K562 (cell line): Measurements from ENCODE around the gene ACHE. TPM values are rescaled to one million over a fixed set of nuclear protein-coding genes. Genes with fewer than 3 reads are reported as not detected.

ENCODE experiments used
- ADNP ChIP-seq: fragments of 200-800 bp; sonication (Bioruptor generic); IDR thresholded peaks from 2 replicates; pipeline ENCODE4 v1.6.1; 2016; ENCODE audit warnings: missing genetic modification characterization, missing compliant biosample characterization
- COPS2 ChIP-seq: fragments of 450-650 bp; conservative IDR thresholded peaks from 2 replicates; pipeline ENCODE4 v1.6.1; 2016; ENCODE audit warnings: mild to moderate bottlenecking, moderate library complexity
- JUN ChIP-seq, 2 experiments: sonication (generic) in 1 of 2; formaldehyde crosslinking in 1 of 2; IDR thresholded peaks; 2 replicates each; pipeline versions ENCODE4 v1.6.1 to v1.8.0; 2012 to 2022; ENCODE audit warnings: borderline replicate concordance in 2 of 2, mild to moderate bottlenecking in 2 of 2, improper control_type of control experiment in 1 of 2, low read depth in 1 of 2, low read length in 1 of 2, missing genetic modification reagents in 1 of 2
- JUNB ChIP-seq: fragments of 450-650 bp; formaldehyde crosslinking; conservative IDR thresholded peaks from 2 replicates; pipeline ENCODE4 v1.4.0; 2020; ENCODE audit warnings: mild to moderate bottlenecking
- JUND ChIP-seq, 2 experiments: IDR thresholded peaks; 2 replicates in 1 of 2; 3 replicates in 1 of 2; pipeline ENCODE4 v1.6.1; 2011; ENCODE audit warnings: borderline replicate concordance in 2 of 2, low read depth in 2 of 2, low read length in 2 of 2, improper control_type of control experiment in 1 of 2, missing biosample characterization in 1 of 2, missing genetic modification characterization in 1 of 2, missing genetic modification reagents in 1 of 2
- LEF1 ChIP-seq: fragments of 450-650 bp; IDR thresholded peaks from 2 replicates; pipeline ENCODE4 v1.6.1; 2016; ENCODE audit warnings: mild to moderate bottlenecking
- MCM5 ChIP-seq: fragments of 450-650 bp; IDR thresholded peaks from 2 replicates; pipeline ENCODE4 v1.6.1; 2016; ENCODE audit warnings: low read depth
- MTA3 ChIP-seq: fragments of 450-650 bp; formaldehyde crosslinking; IDR thresholded peaks from 2 replicates; pipeline ENCODE4 v1.6.1; 2017; ENCODE audit warnings: mild to moderate bottlenecking, borderline replicate concordance
- NFYB ChIP-seq: IDR thresholded peaks from 2 replicates; pipeline ENCODE4 v1.6.1; 2011; ENCODE audit warnings: mild to moderate bottlenecking, moderate library complexity; ENCODE audit not compliant: insufficient read length; ENCODE audit errors: extremely low read depth
- SMAD2 ChIP-seq: fragments of 150-350 bp; IDR thresholded peaks from 2 replicates; pipeline ENCODE4 v1.6.1; 2014; ENCODE audit warnings: low read depth, mild to moderate bottlenecking, low read length
- SP1 ChIP-seq: sonication (generic); formaldehyde crosslinking; IDR thresholded peaks from 2 replicates; pipeline ENCODE4 v1.8.1; 2022; ENCODE audit warnings: mild to moderate bottlenecking, missing genetic modification reagents
- SRSF7 ChIP-seq: fragments of 200-400 bp; formaldehyde crosslinking; optimal IDR thresholded peaks from 2 replicates; pipeline ENCODE3; 2017; ENCODE audit warnings: mild to moderate bottlenecking, low read depth, low read length
- TCF7 ChIP-seq: sonication (generic); IDR thresholded peaks from 2 replicates; pipeline ENCODE4 v1.6.1; 2016; ENCODE audit warnings: antibody characterized with exemption, borderline replicate concordance
- TCF7L2 ChIP-seq: fragments of 150-350 bp; IDR thresholded peaks from 2 replicates; pipeline ENCODE4 v1.6.1; 2016; ENCODE audit warnings: low read depth, mild to moderate bottlenecking, low read length, moderate library complexity
- ZFP30 ChIP-seq: fragments of 250-450 bp; sonication (Bioruptor Pico); IDR thresholded peaks from 2 replicates; pipeline ENCODE4 v1.8.0; 2022; ENCODE audit warnings: moderate library complexity, mild to moderate bottlenecking, inconsistent platforms, borderline replicate concordance
- ZNF24 ChIP-seq: fragments of 450-650 bp; IDR thresholded peaks from 2 replicates; pipeline ENCODE4 v1.6.1; 2016
- polyA plus RNA-seq, 8 experiments: library from polyadenylated mRNA; depleted of rRNA in 4 of 8; stranded (reverse) in 5 of 8; unstranded in 3 of 8; fragments of >200 nt; fragmentation: Nextera tagmentation in 2 of 8; fragmentation: Illumina TruSeq in 1 of 8; extraction: Ambion mirVana in 2 of 8; extraction: Trizol in 1 of 8; gene quantifications; 2 replicates each; pipeline versions ENCODE4 v1.2.1 to v1.2.3, GENCODE V29; 2011 to 2014; ENCODE audit warnings: inconsistent platforms in 1 of 8, missing spikeins in 1 of 8
- total RNA-seq, 7 experiments: library from RNA; depleted of rRNA in 6 of 7; stranded (reverse); fragments of >200 nt in 6 of 7; fragmentation: Illumina TruSeq in 2 of 7; extraction: Trizol in 2 of 7; gene quantifications; 2 replicates each; pipeline versions ENCODE4 v1.2.1 to v1.2.3, GENCODE V29; 2011 to 2021; ENCODE audit warnings: low replicate concordance in 1 of 7
- TF ChIP-seq, protein P1 (sequence below): fragments of 250-450 bp; sonication (Bioruptor Pico); IDR thresholded peaks from 2 replicates; pipeline ENCODE4 v1.4.0; 2020
- TF ChIP-seq, protein P2 (sequence below): sonication (generic); formaldehyde crosslinking; IDR thresholded peaks from 2 replicates; pipeline ENCODE4 v1.5.0; 2020; ENCODE audit warnings: missing genetic modification reagents
- TF ChIP-seq, protein P3 (sequence below): sonication (generic); formaldehyde crosslinking; IDR thresholded peaks from 2 replicates; pipeline ENCODE4 v1.8.0; 2022; ENCODE audit warnings: missing genetic modification reagents, mild to moderate bottlenecking, borderline replicate concordance

ACHE gene
- total and polyA plus RNA-seq, 9 of the 15 experiments (the other 6 are each of a cell fraction or from before 2014, with no cell fraction given): 0.04 to 8.8 (median 1.9) TPM

DNA sequence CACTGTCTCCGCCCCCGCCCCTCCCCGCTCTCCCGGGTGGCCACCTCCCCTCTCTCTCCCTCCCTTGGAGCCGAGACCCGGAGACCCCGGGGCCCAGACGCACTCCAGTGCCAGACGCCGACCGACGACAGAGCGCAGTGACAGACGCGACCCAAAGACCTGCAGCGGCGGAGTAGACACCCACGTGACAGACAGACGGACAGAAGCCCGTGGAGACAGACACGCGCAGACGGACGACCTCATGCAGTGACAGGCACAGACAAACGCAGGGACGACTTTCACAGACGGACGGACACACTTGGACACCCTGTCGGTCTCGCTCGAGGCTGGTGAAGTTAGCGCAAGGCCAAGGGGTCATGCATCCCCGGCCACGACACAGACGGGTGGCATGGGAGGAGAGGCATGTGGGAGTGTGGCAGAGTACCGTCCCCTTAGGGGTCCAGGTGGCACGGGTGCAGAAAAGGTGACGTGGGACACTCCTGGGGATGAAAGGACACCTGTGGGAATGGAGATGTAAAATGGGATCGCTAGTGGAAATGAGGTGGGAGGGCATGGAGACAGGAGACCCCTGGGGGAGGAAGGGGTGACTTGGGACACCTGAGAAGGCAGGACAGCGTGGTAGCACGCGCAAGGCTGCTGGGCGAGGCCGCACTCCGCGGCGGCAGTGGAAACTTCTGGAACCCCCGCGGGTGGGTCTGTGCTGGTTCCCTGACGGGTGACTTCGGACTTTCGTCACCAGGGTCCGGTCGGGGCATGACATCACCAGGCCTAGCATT, 456 bp upstream of the ACHE start (continued):
- TF ChIP-seq, protein P1, sequence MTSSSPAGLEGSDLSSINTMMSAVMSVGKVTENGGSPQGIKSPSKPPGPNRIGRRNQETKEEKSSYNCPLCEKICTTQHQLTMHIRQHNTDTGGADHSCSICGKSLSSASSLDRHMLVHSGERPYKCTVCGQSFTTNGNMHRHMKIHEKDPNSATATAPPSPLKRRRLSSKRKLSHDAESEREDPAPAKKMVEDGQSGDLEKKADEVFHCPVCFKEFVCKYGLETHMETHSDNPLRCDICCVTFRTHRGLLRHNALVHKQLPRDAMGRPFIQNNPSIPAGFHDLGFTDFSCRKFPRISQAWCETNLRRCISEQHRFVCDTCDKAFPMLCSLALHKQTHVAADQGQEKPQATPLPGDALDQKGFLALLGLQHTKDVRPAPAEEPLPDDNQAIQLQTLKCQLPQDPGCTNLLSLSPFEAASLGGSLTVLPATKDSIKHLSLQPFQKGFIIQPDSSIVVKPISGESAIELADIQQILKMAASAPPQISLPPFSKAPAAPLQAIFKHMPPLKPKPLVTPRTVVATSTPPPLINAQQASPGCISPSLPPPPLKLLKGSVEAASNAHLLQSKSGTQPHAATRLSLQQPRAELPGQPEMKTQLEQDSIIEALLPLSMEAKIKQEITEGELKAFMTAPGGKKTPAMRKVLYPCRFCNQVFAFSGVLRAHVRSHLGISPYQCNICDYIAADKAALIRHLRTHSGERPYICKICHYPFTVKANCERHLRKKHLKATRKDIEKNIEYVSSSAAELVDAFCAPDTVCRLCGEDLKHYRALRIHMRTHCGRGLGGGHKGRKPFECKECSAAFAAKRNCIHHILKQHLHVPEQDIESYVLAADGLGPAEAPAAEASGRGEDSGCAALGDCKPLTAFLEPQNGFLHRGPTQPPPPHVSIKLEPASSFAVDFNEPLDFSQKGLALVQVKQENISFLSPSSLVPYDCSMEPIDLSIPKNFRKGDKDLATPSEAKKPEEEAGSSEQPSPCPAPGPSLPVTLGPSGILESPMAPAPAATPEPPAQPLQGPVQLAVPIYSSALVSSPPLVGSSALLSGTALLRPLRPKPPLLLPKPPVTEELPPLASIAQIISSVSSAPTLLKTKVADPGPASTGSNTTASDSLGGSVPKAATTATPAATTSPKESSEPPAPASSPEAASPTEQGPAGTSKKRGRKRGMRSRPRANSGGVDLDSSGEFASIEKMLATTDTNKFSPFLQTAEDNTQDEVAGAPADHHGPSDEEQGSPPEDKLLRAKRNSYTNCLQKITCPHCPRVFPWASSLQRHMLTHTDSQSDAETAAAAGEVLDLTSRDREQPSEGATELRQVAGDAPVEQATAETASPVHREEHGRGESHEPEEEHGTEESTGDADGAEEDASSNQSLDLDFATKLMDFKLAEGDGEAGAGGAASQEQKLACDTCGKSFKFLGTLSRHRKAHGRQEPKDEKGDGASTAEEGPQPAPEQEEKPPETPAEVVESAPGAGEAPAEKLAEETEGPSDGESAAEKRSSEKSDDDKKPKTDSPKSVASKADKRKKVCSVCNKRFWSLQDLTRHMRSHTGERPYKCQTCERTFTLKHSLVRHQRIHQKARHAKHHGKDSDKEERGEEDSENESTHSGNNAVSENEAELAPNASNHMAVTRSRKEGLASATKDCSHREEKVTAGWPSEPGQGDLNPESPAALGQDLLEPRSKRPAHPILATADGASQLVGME (CRISPR knock-in tag): no peak
- peak; percentile 6 for TF ChIP-seq NFYB
- no peak for TF ChIP-seq TCF7
- no peak for TF ChIP-seq SMAD2
- peak; percentile 70 for TF ChIP-seq JUN (IDR thresholded peaks at IDR 0.05; ENCODE audit: borderline replicate concordance, low read depth, low read length)
- no peak for TF ChIP-seq JUN (CRISPR knock-in tag; IDR thresholded peaks at IDR 0.05; ENCODE audit: borderline replicate concordance)
- TF ChIP-seq SRSF7: no peak
- no peak for TF ChIP-seq ZFP30 (CRISPR knock-in tag)
- TF ChIP-seq ADNP (tag): no peak
- peak; percentile 82 for TF ChIP-seq JUND (IDR thresholded peaks at IDR 0.05; ENCODE audit: borderline replicate concordance, low read depth, low read length)
- peak; percentile 40; the same call in 2 of the 3 replicates for TF ChIP-seq JUND (tag; IDR thresholded peaks at IDR 0.05; ENCODE audit: borderline replicate concordance, low read depth, low read length)
- no peak for TF ChIP-seq COPS2
- TF ChIP-seq LEF1: peak; percentile 38; the same call in 1 of the 2 replicates
- no peak for TF ChIP-seq MCM5
- TF ChIP-seq MTA3: 0 out of 2 replicates have a peak, but pooled peaks have one; percentile 32
- TF ChIP-seq JUNB (CRISPR knock-in tag): no peak
- TF ChIP-seq ZNF24: no peak
- TF ChIP-seq, protein P2, sequence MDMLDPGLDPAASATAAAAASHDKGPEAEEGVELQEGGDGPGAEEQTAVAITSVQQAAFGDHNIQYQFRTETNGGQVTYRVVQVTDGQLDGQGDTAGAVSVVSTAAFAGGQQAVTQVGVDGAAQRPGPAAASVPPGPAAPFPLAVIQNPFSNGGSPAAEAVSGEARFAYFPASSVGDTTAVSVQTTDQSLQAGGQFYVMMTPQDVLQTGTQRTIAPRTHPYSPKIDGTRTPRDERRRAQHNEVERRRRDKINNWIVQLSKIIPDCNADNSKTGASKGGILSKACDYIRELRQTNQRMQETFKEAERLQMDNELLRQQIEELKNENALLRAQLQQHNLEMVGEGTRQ (CRISPR knock-in tag): peak; percentile 81
- no peak for TF ChIP-seq TCF7L2
- TF ChIP-seq, protein P3, sequence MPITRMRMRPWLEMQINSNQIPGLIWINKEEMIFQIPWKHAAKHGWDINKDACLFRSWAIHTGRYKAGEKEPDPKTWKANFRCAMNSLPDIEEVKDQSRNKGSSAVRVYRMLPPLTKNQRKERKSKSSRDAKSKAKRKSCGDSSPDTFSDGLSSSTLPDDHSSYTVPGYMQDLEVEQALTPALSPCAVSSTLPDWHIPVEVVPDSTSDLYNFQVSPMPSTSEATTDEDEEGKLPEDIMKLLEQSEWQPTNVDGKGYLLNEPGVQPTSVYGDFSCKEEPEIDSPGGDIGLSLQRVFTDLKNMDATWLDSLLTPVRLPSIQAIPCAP (CRISPR knock-in tag): no peak
- TF ChIP-seq SP1: peak; percentile 47
